IMR-90 (cell line): ENCODE results near the gene ZDHHC4. TPM values are rescaled to one million over a fixed set of nuclear protein-coding genes. Genes with fewer than 3 reads are reported as not detected.

Experiments used
- ATAC-seq: fragments of 200-7000 bp; cut with Tn5 transposase; 2 replicates; pipeline ENCODE4 v1.9.1; 2020; ENCODE audit warnings: low read depth, mild to moderate bottlenecking, moderate library complexity
- BruUV-seq: library from RNA; stranded (reverse); fragments of 400-500 nt; replicated peaks from 2 replicates; lab custom pipeline; 2021; lab: Mats Ljungman, UMichigan
- CTCF ChIA-PET: fragments of 300-600 bp; formaldehyde crosslinking; extraction: SDS; loops from one replicate; lab custom pipeline; 2021; ENCODE audit warnings: antibody characterized with exemption; lab: Yijun Ruan, JAX
- POLR2A ChIA-PET: fragments of 300-600 bp; sonication (Branson Sonifier 250); formaldehyde crosslinking; loops from one replicate; lab custom pipeline; 2022; ENCODE audit warnings: antibody characterized with exemption; ENCODE audit not compliant: unreplicated experiment; lab: Charles Lee
- DNase-seq: peaks from one replicate; pipeline ENCODE4 v3.0.0; 2013
- H2AFZ ChIP-seq: replicated peaks from 2 replicates; pipeline ENCODE3; 2013; ENCODE audit warnings: low read length, mild to moderate bottlenecking; ENCODE audit not compliant: poor library complexity
- H2AK5ac ChIP-seq: 2 replicates; pipeline ENCODE4 v1.6.1; 2013; ENCODE audit warnings: low read depth, low read length, inconsistent platforms
- H2AK9ac ChIP-seq: replicated peaks from 2 replicates; pipeline ENCODE3; 2013; ENCODE audit warnings: mild to moderate bottlenecking, low read depth, low read length, moderate library complexity; ENCODE audit not compliant: poor library complexity
- H2BK120ac ChIP-seq: 2 replicates; pipeline ENCODE4 v1.6.1; 2013; ENCODE audit warnings: low read depth, low read length, inconsistent platforms
- H2BK15ac ChIP-seq: 3 replicates; pipeline ENCODE4 v1.6.1; 2013; ENCODE audit warnings: low read depth, low read length, inconsistent platforms
- H2BK20ac ChIP-seq: 2 replicates; pipeline ENCODE4 v1.6.1; 2013; ENCODE audit warnings: low read depth, mild to moderate bottlenecking, inconsistent platforms, low read length, moderate library complexity
- H2BK5ac ChIP-seq: 2 replicates; pipeline ENCODE4 v1.6.1; 2013; ENCODE audit warnings: mild to moderate bottlenecking, low read depth, low read length, inconsistent platforms; ENCODE audit not compliant: poor library complexity, severe bottlenecking
- H3K14ac ChIP-seq: replicated peaks from 2 replicates; pipeline ENCODE4 v1.6.1; 2013; ENCODE audit warnings: low read depth, low read length, inconsistent platforms
- H3K18ac ChIP-seq: 2 replicates; pipeline ENCODE4 v1.6.1; 2013; ENCODE audit warnings: low read depth, low read length, control low read depth
- H3K23ac ChIP-seq: 2 replicates; pipeline ENCODE4 v1.6.1; 2013; ENCODE audit warnings: low read depth, low read length, inconsistent platforms
- H3K27ac ChIP-seq: 2 replicates; pipeline ENCODE4 v1.5.1; 2013; ENCODE audit warnings: mild to moderate bottlenecking, control low read depth, low read length; ENCODE audit not compliant: insufficient read depth
- H3K27me3 ChIP-seq: 2 replicates; pipeline ENCODE4 v1.6.1; 2013; ENCODE audit warnings: low read length; ENCODE audit not compliant: control insufficient read depth, insufficient read depth
- H3K36me3 ChIP-seq: 2 replicates; pipeline ENCODE4 v1.6.1; 2013; ENCODE audit warnings: low read length, mixed read lengths; ENCODE audit not compliant: control insufficient read depth, insufficient read depth
- H3K4ac ChIP-seq: 2 replicates; pipeline ENCODE4 v1.6.1; 2013; ENCODE audit warnings: low read depth, low read length, inconsistent platforms
- H3K4me1 ChIP-seq: 2 replicates; pipeline ENCODE4 v1.6.1; 2013; ENCODE audit warnings: low read length, mixed read lengths; ENCODE audit not compliant: control insufficient read depth, insufficient read depth
- H3K4me2 ChIP-seq: 2 replicates; pipeline ENCODE4 v1.6.1; 2013; ENCODE audit warnings: low read depth, mild to moderate bottlenecking, control low read depth, low read length, moderate library complexity
- H3K4me3 ChIP-seq: 2 replicates; pipeline ENCODE4 v1.5.1; 2013; ENCODE audit warnings: low read depth, mild to moderate bottlenecking, control low read depth, low read length, moderate library complexity; ENCODE audit not compliant: insufficient read depth
- H3K56ac ChIP-seq: 2 replicates; pipeline ENCODE4 v1.6.1; 2013; ENCODE audit warnings: low read length, inconsistent platforms; ENCODE audit not compliant: insufficient read depth; ENCODE audit errors: extremely low read depth
- H3K79me1 ChIP-seq, 2 experiments: 2 replicates each; pipeline ENCODE4 v1.6.1; 2013; ENCODE audit warnings: low read length in 2 of 2, inconsistent platforms in 1 of 2, low read depth in 1 of 2
- H3K9ac ChIP-seq: 2 replicates; pipeline ENCODE4 v1.6.1; 2013; ENCODE audit warnings: low read depth, low read length, control low read depth
- H3K9me1 ChIP-seq: 2 replicates; pipeline ENCODE4 v1.6.1; 2013; ENCODE audit warnings: low read length, inconsistent platforms; ENCODE audit not compliant: insufficient read depth
- H3K9me3 ChIP-seq: 2 replicates; pipeline ENCODE4 v1.6.1; 2013; ENCODE audit warnings: low read length; ENCODE audit not compliant: control insufficient read depth, insufficient read depth
- H4K20me1 ChIP-seq: 2 replicates; pipeline ENCODE4 v1.6.1; 2013; ENCODE audit warnings: low read length, inconsistent platforms; ENCODE audit not compliant: insufficient read depth
- H4K5ac ChIP-seq: 2 replicates; pipeline ENCODE4 v1.6.1; 2013; ENCODE audit warnings: mild to moderate bottlenecking, low read depth, low read length, control low read depth
- H4K8ac ChIP-seq, 2 experiments: 2 replicates each; pipeline ENCODE4 v1.6.1; 2013; ENCODE audit warnings: low read depth in 2 of 2, low read length in 2 of 2, control low read depth in 1 of 2, inconsistent platforms in 1 of 2
- H4K91ac ChIP-seq: 2 replicates; pipeline ENCODE4 v1.6.1; 2013; ENCODE audit warnings: low read depth, low read length, inconsistent platforms; ENCODE audit not compliant: insufficient read depth
- BHLHE40 ChIP-seq: fragments of 150-350 bp; IDR thresholded peaks from 2 replicates; pipeline ENCODE4 v1.6.1; 2016; ENCODE audit warnings: mild to moderate bottlenecking, low read depth, low read length
- CEBPB ChIP-seq: IDR thresholded peaks from 2 replicates; pipeline ENCODE4 v1.6.1; 2012; ENCODE audit warnings: low read depth, low read length, improper control_type of control experiment
- ELK1 ChIP-seq: fragments of 150-350 bp; IDR thresholded peaks from 2 replicates; pipeline ENCODE4 v1.6.1; 2016; ENCODE audit warnings: low read depth, mild to moderate bottlenecking, low read length, moderate library complexity, borderline replicate concordance
- FOS ChIP-seq: fragments of 150-350 bp; IDR thresholded peaks from 2 replicates; pipeline ENCODE4 v1.6.1; 2016; ENCODE audit warnings: low read depth, low read length
- MAFK ChIP-seq: IDR thresholded peaks from 2 replicates; pipeline ENCODE4 v1.6.1; 2012; ENCODE audit warnings: low read depth, low read length, improper control_type of control experiment
- MAZ ChIP-seq: IDR thresholded peaks from 2 replicates; pipeline ENCODE4 v1.6.1; 2012; ENCODE audit warnings: low read depth, mild to moderate bottlenecking, low read length, improper control_type of control experiment, moderate library complexity, borderline replicate concordance
- MXI1 ChIP-seq: IDR thresholded peaks from 2 replicates; pipeline ENCODE4 v1.6.1; 2012; ENCODE audit warnings: low read depth, mild to moderate bottlenecking, low read length, moderate library complexity, borderline replicate concordance
- NFE2L2 ChIP-seq: fragments of 150-350 bp; IDR thresholded peaks from 2 replicates; pipeline ENCODE4 v1.6.1; 2016; ENCODE audit warnings: low read depth, mild to moderate bottlenecking, low read length
- POLR2A ChIP-seq: IDR thresholded peaks from 2 replicates; pipeline ENCODE4 v1.6.1; 2012; ENCODE audit warnings: mild to moderate bottlenecking, low read depth, low read length
- RAD21 ChIP-seq: IDR thresholded peaks from 2 replicates; pipeline ENCODE4 v1.6.1; 2012; ENCODE audit warnings: low read length, improper control_type of control experiment
- RFX5 ChIP-seq: IDR thresholded peaks from 2 replicates; pipeline ENCODE4 v1.8.0; 2012; ENCODE audit warnings: low read depth, mild to moderate bottlenecking, low read length, moderate library complexity
- SMC3 ChIP-seq: fragments of 150-350 bp; IDR thresholded peaks from 2 replicates; pipeline ENCODE4 v1.6.1; 2016; ENCODE audit warnings: low read depth, mild to moderate bottlenecking, antibody characterized with exemption, low read length, moderate library complexity
- WGBS, 2 experiments: methylation state at CpG; one replicate each; pipeline versions ENCODE4 v1.1.5 to v1.1.7; 2013; ENCODE audit warnings: missing lambda C conversion rate in 2 of 2; ENCODE audit not compliant: insufficient read length in 1 of 2; ENCODE audit errors: extremely low coverage in 2 of 2; 5-methylcytosine and 5-hydroxymethylcytosine counted together
- dilution Hi-C: fragments of 300-500 bp; cut with HindIII; formaldehyde crosslinking; loops from one replicate; pipeline ENCODE4 v1.14.3; 2018; ENCODE audit warnings: low sequenced_read_pairs; ENCODE audit not compliant: unreplicated experiment
- in situ Hi-C: fragments of 300-500 bp; cut with MboI; formaldehyde crosslinking; loops from 3 replicates; pipeline ENCODE4 v1.14.3; 2019; ENCODE audit warnings: low sequenced_read_pairs, inconsistent platforms, mixed read lengths
- intact Hi-C: fragments of 100-400 bp; cut with micrococcal nuclease; formaldehyde crosslinking; loops from 2 replicates; pipeline ENCODE4 v1.10.0; 2022
- polyA plus RNA-seq, 3 experiments: library from polyadenylated mRNA; depleted of rRNA; stranded (reverse); fragments of >200 nt; gene quantifications; 2 replicates each; pipeline ENCODE4 v1.2.3, GENCODE V29; 2012; ENCODE audit warnings: low replicate concordance in 1 of 3
- total RNA-seq: library from RNA; depleted of rRNA; stranded (reverse); fragments of >200 nt; gene quantifications from 2 replicates; pipeline ENCODE4 v1.2.3, GENCODE V29; 2012
- TF ChIP-seq, protein P1 (sequence below): conservative IDR thresholded peaks from 2 replicates; pipeline ENCODE4 v1.5.1; 2012; ENCODE audit warnings: mild to moderate bottlenecking, low read depth, low read length, improper control_type of control experiment
- TF ChIP-seq, protein P2 (sequence below): fragments of 150-350 bp; IDR thresholded peaks from 2 replicates; pipeline ENCODE4 v1.6.1; 2017; ENCODE audit warnings: mild to moderate bottlenecking, antibody characterized with exemption, low read length, low read depth

Gene ZDHHC4
- total and polyA plus RNA-seq, 2 of the 4 experiments (the other 2 are of a cell fraction): 43.9 to 58.3 TPM

- H2AK5ac ChIP-seq: no peak overlapping the region
- dilution Hi-C loops: no loop called here
- H4K8ac ChIP-seq: no peak overlapping the region
- no peak overlapping the region for H3K18ac ChIP-seq
- H4K91ac ChIP-seq: no peak overlapping the region
- no peaks in the 10 kb centered on the region for H4K20me1 ChIP-seq
- H3K9ac ChIP-seq: no peak overlapping the region
- ChIA-PET POLR2A (no interaction called here), CTCF (no interaction called here)
- H2BK20ac ChIP-seq: no peak overlapping the region
- DNase-seq (no peak), ATAC-seq (no peak)
- H2BK15ac ChIP-seq: no peak overlapping the region
- H3K79me1 ChIP-seq: peaks cover under 1 to 14% of the 10 kb centered on the region in 2 experiments; a peak in 3 of 4 replicates
- H2BK5ac ChIP-seq: no peak overlapping the region
- H2BK120ac ChIP-seq: no peak overlapping the region
- no peak overlapping the region for H2AK9ac ChIP-seq
- in situ Hi-C loops: no loop called here
- H4K5ac ChIP-seq: no peak overlapping the region
- H3K9me1 ChIP-seq: peaks cover 4% of the 10 kb centered on the region; the same call in 1 of the 2 replicates
- peaks cover 7% of the 10 kb centered on the region for H3K4me1 ChIP-seq
- H3K27me3 ChIP-seq: no peaks in the 10 kb centered on the region; the same call in 1 of the 2 replicates
- no TSS peak for BruUV-seq
- intact Hi-C loops: no loop called here
- no peak overlapping the region for H3K27ac ChIP-seq
- no peaks in the 10 kb centered on the region for H3K9me3 ChIP-seq
- no peak overlapping the region for H3K56ac ChIP-seq
- no peak overlapping the region for H3K23ac ChIP-seq
- H3K4me2 ChIP-seq: no peak overlapping the region
- WGBS, 2 experiments: 83% methylated on average over 1 of the region's 8 CpGs; no CpG with 5 or more reads in 1 of the 2 experiments
- H2AFZ ChIP-seq: no peak overlapping the region
- H3K36me3 ChIP-seq: no peaks in the 10 kb centered on the region
- H3K14ac ChIP-seq: no peak overlapping the region
- no peak overlapping the region for H3K4me3 ChIP-seq
- TF ChIP-seq, protein P1, sequence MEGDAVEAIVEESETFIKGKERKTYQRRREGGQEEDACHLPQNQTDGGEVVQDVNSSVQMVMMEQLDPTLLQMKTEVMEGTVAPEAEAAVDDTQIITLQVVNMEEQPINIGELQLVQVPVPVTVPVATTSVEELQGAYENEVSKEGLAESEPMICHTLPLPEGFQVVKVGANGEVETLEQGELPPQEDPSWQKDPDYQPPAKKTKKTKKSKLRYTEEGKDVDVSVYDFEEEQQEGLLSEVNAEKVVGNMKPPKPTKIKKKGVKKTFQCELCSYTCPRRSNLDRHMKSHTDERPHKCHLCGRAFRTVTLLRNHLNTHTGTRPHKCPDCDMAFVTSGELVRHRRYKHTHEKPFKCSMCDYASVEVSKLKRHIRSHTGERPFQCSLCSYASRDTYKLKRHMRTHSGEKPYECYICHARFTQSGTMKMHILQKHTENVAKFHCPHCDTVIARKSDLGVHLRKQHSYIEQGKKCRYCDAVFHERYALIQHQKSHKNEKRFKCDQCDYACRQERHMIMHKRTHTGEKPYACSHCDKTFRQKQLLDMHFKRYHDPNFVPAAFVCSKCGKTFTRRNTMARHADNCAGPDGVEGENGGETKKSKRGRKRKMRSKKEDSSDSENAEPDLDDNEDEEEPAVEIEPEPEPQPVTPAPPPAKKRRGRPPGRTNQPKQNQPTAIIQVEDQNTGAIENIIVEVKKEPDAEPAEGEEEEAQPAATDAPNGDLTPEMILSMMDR: no peak
- TF ChIP-seq MXI1 (no peak), NFE2L2 (no peak), MAZ (no peak), BHLHE40 (no peak), SMC3 (no peak), FOS (no peak), RAD21 (no peak), RFX5 (no peak), MAFK (no peak), ELK1 (no peak), CEBPB (no peak), POLR2A (no peak)
- TF ChIP-seq, protein P2, sequence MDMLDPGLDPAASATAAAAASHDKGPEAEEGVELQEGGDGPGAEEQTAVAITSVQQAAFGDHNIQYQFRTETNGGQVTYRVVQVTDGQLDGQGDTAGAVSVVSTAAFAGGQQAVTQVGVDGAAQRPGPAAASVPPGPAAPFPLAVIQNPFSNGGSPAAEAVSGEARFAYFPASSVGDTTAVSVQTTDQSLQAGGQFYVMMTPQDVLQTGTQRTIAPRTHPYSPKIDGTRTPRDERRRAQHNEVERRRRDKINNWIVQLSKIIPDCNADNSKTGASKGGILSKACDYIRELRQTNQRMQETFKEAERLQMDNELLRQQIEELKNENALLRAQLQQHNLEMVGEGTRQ: no peak
- H3K4ac ChIP-seq: no peak overlapping the region
These were observed 56.8 kb downstream of the ZDHHC4 start for GRCh38 chr7:6634021-6634420.
